ENCODE results near the gene PPTC7.
"Not testable (repeated sequence)": the region's sequence is repeated elsewhere in the genome, so short reads cannot be mapped to it uniquely, and the experiment has no call there.

The PPTC7 gene

DNA sequence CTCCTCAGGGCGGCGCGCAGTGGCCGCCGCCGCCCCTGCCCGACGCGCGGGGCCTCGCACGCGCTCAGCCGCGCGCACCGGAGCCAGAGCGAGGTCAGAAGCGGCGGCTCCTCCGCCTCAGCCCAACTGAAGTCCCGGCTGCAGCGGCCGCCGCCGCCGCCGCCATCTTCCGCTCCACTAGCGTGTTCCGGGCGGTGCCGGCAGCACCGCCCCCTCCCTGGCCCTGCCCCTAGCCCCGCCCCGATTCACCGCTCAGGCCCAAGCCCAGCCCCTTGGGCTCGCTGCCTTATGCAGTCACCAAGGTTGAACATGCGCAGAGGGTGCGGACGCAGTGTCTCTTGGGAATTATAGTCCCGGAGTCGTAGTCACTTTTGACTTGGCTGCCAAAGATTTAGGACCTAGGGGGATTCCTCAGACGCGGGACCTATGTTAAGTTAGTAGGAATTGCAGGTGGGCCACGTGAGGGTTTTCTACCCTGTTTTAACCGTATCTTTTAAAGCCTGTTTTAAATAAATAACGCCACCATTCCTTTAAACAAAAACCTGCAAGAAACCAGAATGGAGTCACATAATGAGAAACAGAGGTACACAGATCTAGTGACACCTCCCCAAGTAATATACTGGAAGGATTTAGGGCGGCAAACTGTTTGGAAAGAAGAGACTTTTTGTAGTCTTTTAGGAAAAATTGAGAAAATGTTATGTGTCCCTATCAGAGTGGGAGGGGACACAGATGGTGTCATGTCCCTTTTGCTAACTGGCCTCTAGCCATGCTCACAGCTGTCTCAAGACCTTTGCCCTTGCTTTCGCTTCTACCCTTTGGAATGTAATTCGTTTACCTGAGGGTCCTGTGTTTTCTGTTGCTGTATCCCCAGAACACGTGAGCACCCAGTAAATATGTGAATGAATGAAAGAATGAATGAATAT, at the start of gene PPTC7:
Gene PPTC7, minus strand, starts transcription at position 182 of the 923 bp plus-strand sequence. CDS start 287 bp downstream, outside the sequence.
- DNase-seq = peak; percentile 99

DNA sequence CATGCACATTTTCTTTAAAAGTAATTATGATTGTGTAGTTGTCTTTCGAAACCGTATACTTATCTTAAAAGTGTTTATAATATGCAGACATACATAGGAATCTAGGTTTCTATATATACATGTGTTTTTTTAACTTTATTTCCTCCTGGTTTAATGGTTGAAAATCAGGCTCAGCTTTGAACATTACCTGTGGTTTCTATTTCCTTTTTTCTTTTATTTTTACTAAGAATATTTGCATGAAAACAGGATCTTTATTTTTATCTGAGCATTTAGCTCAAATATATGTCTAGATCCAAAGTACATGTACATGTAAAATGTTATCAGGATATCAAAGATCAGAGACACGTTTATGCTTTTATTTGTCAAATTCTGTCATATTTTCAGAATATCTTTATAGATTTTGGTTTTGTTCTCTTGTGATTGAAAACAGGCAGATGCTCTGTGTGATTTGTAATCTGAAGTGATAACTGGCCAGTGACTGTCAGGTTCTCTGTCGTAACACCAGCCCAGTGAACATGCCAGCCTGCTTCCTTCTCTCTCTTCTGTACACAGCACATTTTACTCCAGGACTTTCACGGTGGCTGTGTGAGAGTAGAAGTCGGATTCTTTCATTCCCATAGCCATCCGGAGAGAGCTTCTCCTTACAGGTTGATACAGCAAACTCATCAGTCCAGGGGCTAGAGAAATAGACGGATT, 44.5 kb upstream of the PPTC7 start:
- DNase-seq = no peak

GRCh38 chr12:110622582-110622981, 39.5 kb upstream of the PPTC7 start:
- no peak for DNase-seq

- DNase-seq = peak; percentile 67
Observed at GRCh38 chr12:110619534-110619953, 36.4 kb upstream of the PPTC7 start.

DNA sequence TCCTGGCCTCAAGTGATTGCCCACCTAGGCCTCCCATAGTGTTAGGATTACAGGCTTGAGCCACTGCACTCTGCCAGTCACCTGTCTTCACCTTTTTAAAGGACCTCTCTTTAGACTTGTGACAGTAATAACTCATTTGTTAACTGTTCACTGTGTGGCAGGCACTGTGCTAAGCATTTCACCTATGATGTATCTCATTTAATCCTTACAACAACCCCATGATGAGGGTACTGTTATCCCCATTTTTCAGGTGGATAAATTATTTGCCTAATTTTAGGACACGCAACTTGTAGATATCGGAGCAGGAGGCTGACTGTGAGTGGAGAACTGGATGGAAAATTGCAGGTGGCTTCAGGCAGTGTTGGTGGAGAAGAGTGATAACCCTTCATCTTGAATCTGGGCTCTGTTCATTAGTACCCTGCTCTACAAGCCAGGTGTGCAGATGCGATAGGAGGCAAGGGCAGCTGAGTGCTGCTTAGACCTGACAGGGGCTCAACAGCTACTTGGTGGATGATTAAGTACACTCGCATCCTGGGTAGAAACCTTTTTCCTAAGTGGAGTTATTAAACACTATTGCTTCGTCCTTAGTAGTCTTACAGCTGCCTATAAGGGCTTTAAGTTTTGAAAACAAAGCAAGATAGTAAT, 33.5 kb upstream of the PPTC7 start:
- DNase-seq = no peak

GRCh38 chr12:110615171-110615570, 32.1 kb upstream of the PPTC7 start:
- no peak for DNase-seq

DNA sequence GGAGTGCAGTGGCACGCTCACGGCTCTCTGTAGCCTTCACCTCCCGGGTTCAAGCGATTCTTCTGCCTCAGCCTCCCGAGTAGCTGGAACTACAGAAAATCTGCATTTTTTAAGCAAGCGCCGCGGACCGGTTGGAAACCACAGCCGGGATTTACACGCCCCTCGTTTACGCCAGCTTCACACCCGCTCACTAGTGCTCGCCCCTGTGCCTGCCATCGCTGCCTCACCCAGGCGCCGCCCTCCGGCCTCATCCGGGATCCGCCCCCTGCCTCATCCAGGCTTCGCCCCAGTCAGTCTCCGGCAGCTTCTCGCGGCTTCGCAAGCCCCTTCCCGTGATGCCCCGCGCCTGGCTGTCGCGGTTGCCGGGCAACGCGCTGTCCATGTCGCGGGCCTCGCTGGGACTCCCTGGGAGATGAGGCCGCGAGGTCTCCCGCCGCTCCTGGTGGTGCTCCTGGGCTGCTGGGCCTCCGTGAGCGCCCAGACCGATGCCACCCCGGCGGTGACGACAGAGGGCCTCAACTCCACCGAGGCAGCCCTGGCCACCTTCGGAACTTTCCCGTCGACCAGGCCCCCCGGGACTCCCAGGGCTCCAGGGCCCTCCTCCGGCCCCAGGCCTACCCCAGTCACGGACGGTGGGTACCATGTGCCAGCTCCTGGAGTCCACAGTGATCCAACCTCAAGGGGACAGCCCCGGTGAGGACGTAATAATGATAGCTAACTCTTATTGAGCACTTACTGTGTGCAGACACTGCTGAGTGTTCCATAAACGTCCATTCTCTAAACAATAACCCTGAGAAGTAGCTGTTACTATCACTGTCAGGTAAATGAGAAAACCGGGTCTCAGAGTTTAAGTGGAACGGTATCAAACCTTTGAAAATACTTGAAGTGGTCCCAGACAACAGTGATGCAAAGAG, 30.9 kb upstream of the PPTC7 start, which contains the start of gene TCTN1:
Gene TCTN1, plus strand, starts transcription at position 359 of the 914 bp plus-strand sequence. Its CDS starts 54 bp downstream, at position 413.
- DNase-seq = peak; percentile 99

DNA sequence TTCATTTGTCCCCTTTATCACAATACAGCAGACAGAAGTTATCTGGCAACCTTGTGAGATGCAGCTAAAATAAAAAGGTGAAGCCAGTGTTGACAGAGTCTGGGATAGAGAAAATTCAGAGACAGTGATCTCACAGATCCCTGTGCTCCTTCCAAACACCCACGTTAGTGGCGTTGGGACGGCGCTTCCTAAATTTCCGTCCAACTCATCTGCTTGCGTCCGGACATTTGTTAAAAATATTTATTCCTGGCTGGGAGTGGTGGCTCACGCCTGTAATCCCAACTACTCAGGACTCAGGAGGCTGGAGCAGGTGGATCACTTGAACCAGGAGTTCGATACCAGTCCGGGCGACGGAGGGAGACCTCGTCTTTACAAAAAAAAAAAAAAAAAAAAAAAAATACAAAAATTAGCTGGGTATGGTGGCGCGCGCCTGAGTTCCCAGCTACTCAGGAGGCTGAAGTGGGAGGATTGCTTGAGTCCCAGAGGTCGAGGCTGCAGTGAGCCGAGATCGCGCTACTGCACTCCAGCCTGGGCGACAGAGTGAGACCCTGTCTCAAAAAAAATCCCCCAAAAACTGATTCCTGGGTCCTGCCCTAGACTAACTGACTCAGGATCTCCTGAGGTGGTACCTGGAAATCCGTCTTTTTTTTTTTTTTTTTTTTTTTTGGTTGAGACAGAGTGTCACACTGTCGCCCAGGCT, 30.1 kb upstream of the PPTC7 start:
- no peak for DNase-seq

DNA sequence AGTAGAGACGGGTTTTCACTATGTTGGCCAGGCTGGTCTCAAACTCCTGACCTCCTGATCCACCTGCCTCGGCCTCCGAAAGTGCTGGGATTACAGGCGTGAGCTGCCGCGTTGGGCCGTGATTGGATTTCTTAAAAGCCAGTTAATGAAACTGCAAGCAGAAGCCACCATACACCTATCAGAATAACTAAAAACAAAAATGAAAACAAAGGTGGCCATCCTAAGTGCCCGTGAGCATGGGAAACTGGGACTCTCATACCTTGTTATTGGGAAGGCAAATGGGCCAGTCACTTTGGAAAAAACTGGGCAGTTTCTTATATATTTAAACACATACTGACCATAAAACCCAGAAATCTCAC, 23.1 kb upstream of the PPTC7 start:
- peak; percentile 19 for DNase-seq

GRCh38 chr12:110602085-110602814, 19.1 kb upstream of the PPTC7 start:
- peak; percentile 75 for DNase-seq

- DNase-seq = no peak
Observed at GRCh38 chr12:110600254-110600653, 17.1 kb upstream of the PPTC7 start.

- no peak for DNase-seq
Observed at GRCh38 chr12:110599334-110599733, 16.2 kb upstream of the PPTC7 start.

DNA sequence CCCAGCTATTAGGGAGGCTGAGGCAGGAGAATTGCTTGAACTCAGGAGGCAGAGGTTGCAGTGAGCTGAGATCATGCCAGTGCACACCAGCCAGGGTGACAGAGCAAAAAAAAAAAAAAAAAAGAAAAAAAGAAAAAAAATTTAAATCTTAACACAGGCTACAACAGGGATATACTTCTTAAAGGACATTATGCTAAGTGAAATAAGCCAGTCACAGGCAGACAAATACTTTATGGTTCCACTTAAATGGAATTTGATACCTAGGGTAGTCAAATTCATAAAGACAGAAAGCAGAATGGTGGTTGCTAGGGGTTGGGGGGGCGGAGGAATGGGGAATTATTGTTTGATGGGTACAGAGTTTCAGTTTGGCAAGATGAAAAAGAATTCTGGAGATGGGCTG, 14.8 kb upstream of the PPTC7 start:
- DNase-seq = no peak

GRCh38 chr12:110592919-110593318, 9.8 kb upstream of the PPTC7 start:
- not testable (repeated sequence) for DNase-seq

DNA sequence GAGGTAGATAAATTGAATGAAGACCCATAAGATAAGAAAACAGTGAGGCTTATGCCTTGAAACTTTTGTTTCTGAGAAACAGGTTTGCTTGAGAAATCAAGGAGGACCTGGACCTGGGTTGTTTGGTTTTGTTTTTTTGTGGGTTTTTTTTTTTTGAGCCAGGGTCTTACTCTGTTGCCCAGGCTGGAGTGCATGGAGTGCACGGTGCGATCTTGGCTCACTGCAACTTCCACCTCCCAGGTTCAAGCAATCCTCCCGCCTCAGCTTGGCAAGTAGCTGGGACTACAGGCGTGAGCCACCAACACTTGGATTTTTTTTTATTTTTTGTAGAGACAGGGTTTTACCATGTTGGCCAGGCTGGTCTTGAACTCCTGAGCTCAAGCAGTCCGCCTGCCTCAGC, 9.0 kb upstream of the PPTC7 start:
- DNase-seq = no peak

DNA sequence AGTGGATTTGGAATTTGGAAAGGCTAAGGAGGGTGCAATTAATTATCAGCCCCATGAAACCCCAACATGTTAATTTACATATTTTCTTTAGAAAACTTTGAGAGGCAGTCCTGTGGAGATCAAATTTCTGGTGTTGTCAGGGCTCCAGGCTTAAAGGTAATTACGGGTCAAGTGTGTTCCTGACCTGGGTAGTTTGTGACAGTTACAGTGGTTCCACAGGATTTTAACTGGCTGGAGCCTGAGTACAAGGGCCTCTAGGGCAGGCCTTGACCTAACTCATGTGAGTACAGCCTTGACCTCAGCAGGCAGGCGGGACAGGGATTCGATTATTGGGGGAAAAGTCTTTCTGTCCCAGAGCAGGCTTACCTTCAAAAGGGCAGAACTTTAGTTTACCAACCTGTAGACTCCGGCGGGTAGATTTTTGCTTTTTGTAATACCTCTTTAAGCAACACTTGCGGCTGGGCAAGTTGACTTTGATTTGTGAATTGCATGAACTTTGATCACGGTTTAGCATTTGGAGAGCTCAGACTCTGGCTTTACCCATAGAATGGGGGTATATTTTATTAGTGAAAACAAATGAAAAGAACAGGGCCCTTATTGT, 8.4 kb upstream of the PPTC7 start:
- DNase-seq = no peak

- DNase-seq = no peak
Observed at GRCh38 chr12:110590806-110591326, 7.7 kb upstream of the PPTC7 start.

GRCh38 chr12:110590059-110590458, 6.9 kb upstream of the PPTC7 start:
- no peak for DNase-seq

- DNase-seq = not testable (repeated sequence)
Observed at GRCh38 chr12:110587102-110587501, 4.0 kb upstream of the PPTC7 start.

- DNase-seq = peak; percentile 73
Observed at GRCh38 chr12:110585231-110585799, 2.2 kb upstream of the PPTC7 start.
